ENCODE results near the gene ARID1B. TPM values are rescaled to one million over a fixed set of nuclear protein-coding genes. Genes with fewer than 3 reads are reported as not detected.

Gene ARID1B
- total RNA-seq, 5 donors from 2014 or later (not counting 1 experiment from before 2014, with no cell fraction given): 103 to 161 (median 108) TPM

DNA sequence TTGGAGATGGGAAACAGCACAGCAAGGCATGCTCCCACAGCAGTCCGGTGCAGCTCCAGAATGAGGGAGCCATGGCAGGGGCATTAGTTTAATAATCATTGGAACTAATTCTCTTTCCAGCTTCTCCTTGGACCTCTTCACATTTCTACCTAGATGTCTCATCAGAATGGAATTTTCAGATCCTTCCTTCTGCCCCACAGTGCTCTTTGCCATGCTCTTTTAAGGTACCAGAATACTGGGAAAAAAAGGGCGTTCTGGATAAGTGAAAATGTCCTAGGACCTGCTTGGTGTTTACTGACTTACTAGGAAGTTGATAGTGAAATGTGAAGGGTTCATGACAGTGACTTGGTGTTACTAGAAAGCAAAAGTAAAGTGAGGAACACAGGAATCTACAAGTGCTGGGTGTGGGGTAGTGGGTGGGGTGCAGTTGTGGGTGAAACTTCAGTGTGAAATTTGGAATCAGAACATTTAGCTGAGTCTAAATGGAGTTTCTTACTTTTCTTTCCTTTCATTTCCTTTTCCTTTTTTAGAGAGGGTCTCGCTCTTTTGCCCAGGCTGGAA, 207.1 kb downstream of the ARID1B start:
- WGBS (ENCODE audit: insufficient coverage): 86% methylated on average over 1 of the region's 3 CpGs
- peak overlapping the region in 1 of 2 donors; percentile 50 for H3K27ac Mint-ChIP-seq
- ATAC-seq (replicated peaks in 1 of 4): peak in 1 of 4 experiments; percentile 40

DNA sequence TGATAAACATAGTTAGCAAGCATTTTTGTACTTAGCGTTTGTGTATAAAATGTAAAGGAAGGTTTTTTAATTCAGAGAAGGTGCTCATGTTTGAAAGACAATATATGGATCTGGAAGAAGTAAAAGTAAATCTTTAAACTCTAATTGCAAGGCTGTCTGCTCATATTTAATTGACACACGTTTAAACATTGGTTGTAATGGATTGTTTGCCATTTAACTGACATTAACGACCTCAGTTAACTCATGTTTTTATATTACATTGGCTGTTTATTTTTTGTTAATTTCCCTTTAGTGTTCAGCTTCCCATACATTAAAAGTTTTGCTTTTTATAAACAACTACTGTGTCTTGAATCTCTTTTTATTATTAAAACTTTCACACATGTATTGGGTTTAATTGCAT, 208.1 kb downstream of the ARID1B start:
- no peaks in the 10 kb centered on the region for H3K27me3 ChIP-seq (replicated peaks in 1 of 2; ENCODE audit: control insufficient read depth in 2 of 2, extremely low read depth in 1 of 2, insufficient read depth in 2 of 2, low read length in 1 of 2)
- CTCF ChIA-PET: interaction anchor here in 1 of 2 donors (0.6 kb wide), 1 partner anchor 43 kb away, joined by 3 read pairs; no protein-coding TSS in a partner anchor
- peaks cover 19 to 43% of the 10 kb centered on the region in 2 experiments for H3K4me1 ChIP-seq (ENCODE audit: control insufficient read depth in 1 of 2, extremely low read depth in 1 of 2, insufficient read depth in 2 of 2, low read length in 2 of 2)
- peaks cover 88 to 91% (median 91%) of the 10 kb centered on the region in 3 donors for H3K4me1 Mint-ChIP-seq
- H3K27me3 Mint-ChIP-seq: no peaks in the 10 kb centered on the region
- no CpG with 5 or more reads among the region's 3 CpGs for WGBS (ENCODE audit: insufficient coverage)
- H3K9me3 Mint-ChIP-seq: no peaks in the 10 kb centered on the region
- H3K4me3 ChIP-seq (ENCODE audit: control insufficient read depth in 1 of 2, extremely low read depth in 1 of 2, low read length in 1 of 2): no peak overlapping the region
- ATAC-seq (replicated peaks in 1 of 4) (no peak), DNase-seq (no peak)
- peaks cover 3% of the 10 kb centered on the region for H3K36me3 Mint-ChIP-seq
- H3K4me3 Mint-ChIP-seq: no peak overlapping the region
- no peak overlapping the region for H3K27ac ChIP-seq (ENCODE audit: low read length)
- POLR2A ChIA-PET: no interaction called here
- no peaks in the 10 kb centered on the region for H3K36me3 ChIP-seq (ENCODE audit: control insufficient read depth in 2 of 2, extremely low read depth in 1 of 2, insufficient read depth in 1 of 2, low read length in 1 of 2)
- no peak overlapping the region for H3K27ac Mint-ChIP-seq
- H3K9me3 ChIP-seq: no peaks in the 10 kb centered on the region

More for the DNA sequence above, 207.1 kb downstream of the ARID1B start:
- Histone ChIP-seq H3K27me3 (replicated peaks in 1 of 2; ENCODE audit: control insufficient read depth in 2 of 2, extremely low read depth in 1 of 2, insufficient read depth in 2 of 2, low read length in 1 of 2) (no peaks in the 10 kb centered on the region), H3K27ac (ENCODE audit: low read length) (no peak overlapping the region), H3K4me3 (ENCODE audit: control insufficient read depth in 1 of 2, extremely low read depth in 1 of 2, low read length in 1 of 2) (no peak overlapping the region), H3K9me3 (no peaks in the 10 kb centered on the region), H3K4me1 (ENCODE audit: control insufficient read depth in 1 of 2, extremely low read depth in 1 of 2, insufficient read depth in 2 of 2, low read length in 2 of 2) (peaks cover 19 to 44% of the 10 kb centered on the region in 2 experiments), H3K36me3 (ENCODE audit: control insufficient read depth in 2 of 2, extremely low read depth in 1 of 2, insufficient read depth in 1 of 2, low read length in 1 of 2) (no peaks in the 10 kb centered on the region)
- Mint-ChIP-seq H3K27me3 (no peaks in the 10 kb centered on the region), H3K9me3 (no peaks in the 10 kb centered on the region), H3K4me1 (peaks cover 91 to 93% (median 93%) of the 10 kb centered on the region in 3 donors), H3K36me3 (peaks cover 3% of the 10 kb centered on the region), H3K4me3 (peak overlapping the region in 1 of 3 donors; percentile 18)
- ChIA-PET CTCF (no interaction called here), POLR2A (no interaction called here)
- DNase-seq: no peak

DNA sequence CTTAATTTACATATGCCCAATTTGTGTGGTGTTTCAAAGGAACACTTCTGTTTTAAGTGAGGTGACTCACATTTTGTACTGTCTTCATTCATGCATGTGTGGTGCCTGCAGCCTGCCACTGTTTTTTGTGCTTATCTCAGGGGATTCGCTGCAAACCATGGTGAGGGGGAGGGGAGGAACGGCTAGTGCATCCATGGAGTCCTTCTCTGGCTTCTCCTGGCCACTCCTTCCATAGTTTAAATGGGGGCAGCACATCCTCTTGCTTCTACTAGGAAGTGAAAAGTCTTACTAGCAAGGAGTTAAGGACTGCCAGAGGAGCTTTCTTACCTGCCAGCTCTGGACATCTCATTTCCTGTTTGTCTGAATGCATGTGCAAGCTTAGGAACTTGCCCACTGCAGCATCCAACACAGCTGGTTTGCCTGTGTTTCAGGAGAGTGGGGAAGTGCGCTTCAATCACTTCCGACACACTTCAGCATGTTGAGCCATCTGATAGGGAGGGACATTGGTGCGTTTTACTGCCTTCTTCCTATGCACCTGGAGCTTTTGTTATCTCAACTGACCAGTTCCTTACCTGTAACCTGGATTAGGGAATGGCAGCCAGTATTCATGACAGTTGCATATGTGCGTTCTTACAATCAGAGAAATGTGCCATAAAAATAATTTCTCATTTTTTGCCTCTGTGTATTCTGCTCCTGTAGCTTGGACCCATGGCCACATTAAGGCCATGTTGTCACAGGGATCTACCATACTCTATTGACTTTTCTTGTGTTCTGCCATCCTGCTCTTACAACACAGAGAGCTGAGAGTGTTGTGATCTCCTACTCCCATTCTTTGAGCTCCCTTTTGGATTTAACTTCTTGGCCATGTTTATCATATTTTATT, 211.3 kb downstream of the ARID1B start:
- ATAC-seq (replicated peaks in 1 of 4): peak in 2 of 4 experiments; percentile 49 to 74
- WGBS (ENCODE audit: insufficient coverage): 90% methylated on average over 4 of the region's 6 CpGs
- Histone ChIP-seq H3K27me3 (replicated peaks in 1 of 2; ENCODE audit: control insufficient read depth in 2 of 2, extremely low read depth in 1 of 2, insufficient read depth in 2 of 2, low read length in 1 of 2) (no peaks in the 10 kb centered on the region), H3K27ac (ENCODE audit: low read length) (no peak overlapping the region), H3K36me3 (ENCODE audit: control insufficient read depth in 2 of 2, extremely low read depth in 1 of 2, insufficient read depth in 1 of 2, low read length in 1 of 2) (no peaks in the 10 kb centered on the region), H3K9me3 (no peaks in the 10 kb centered on the region), H3K4me1 (ENCODE audit: control insufficient read depth in 1 of 2, extremely low read depth in 1 of 2, insufficient read depth in 2 of 2, low read length in 2 of 2) (peaks cover 13 to 31% of the 10 kb centered on the region in 2 experiments), H3K4me3 (ENCODE audit: control insufficient read depth in 1 of 2, extremely low read depth in 1 of 2, low read length in 1 of 2) (no peak overlapping the region)
- H3K27me3 Mint-ChIP-seq: no peaks in the 10 kb centered on the region
- POLR2A ChIA-PET: no interaction called here
- peak overlapping the region in 1 of 3 donors; percentile 12 for H3K4me3 Mint-ChIP-seq
- H3K36me3 Mint-ChIP-seq: peaks cover 3% of the 10 kb centered on the region
- no peak for DNase-seq
- H3K9me3 Mint-ChIP-seq: no peaks in the 10 kb centered on the region
- H3K4me1 Mint-ChIP-seq: peaks cover 66 to 79% (median 72%) of the 10 kb centered on the region in 3 donors
- H3K27ac Mint-ChIP-seq: peak overlapping the region; percentile 43 to 45
- CTCF ChIA-PET: interaction anchor here in 1 of 2 donors (1.0 kb wide), 1 partner anchor 56 kb away, joined by 3 read pairs; no protein-coding TSS in a partner anchor

DNA sequence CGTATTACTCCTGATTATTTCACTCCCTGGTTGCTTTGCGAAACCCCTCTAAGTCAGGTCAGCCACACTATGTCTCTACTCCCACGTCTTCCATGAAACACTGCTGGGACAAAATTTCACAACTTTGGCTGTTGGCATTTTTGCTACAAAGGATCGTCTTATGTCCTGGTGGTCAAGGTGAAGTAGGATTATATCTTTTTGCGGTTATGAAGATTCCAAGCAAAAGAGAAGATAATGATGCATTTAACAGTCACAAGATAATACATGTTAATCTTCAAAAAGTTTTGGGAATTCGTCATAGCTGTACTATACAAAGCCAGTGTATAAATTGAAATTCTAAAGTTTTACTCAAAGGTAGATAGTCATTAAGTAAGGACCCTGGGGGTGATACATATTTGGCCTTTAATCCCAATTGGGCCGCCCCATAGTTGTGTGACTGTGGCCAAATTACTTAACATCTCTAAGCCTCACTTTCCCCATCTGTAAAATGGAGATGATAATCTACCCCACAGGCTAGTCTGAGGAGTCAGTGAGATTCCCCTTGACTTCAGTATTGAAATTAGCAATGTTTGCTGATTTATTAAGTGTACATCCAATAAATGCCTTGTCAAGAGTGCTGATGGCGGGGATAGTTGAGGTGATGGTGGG, 212.1 kb downstream of the ARID1B start:
- H3K4me3 ChIP-seq (ENCODE audit: control insufficient read depth in 1 of 2, extremely low read depth in 1 of 2, low read length in 1 of 2): no peak overlapping the region
- no peak for ATAC-seq (replicated peaks in 1 of 4)
- no peak overlapping the region for H3K27ac ChIP-seq (ENCODE audit: low read length)
- H3K27me3 ChIP-seq (replicated peaks in 1 of 2; ENCODE audit: control insufficient read depth in 2 of 2, extremely low read depth in 1 of 2, insufficient read depth in 2 of 2, low read length in 1 of 2): no peaks in the 10 kb centered on the region
- H3K27me3 Mint-ChIP-seq: no peaks in the 10 kb centered on the region
- 100% methylated on average over 1 of the region's 8 CpGs for WGBS (ENCODE audit: insufficient coverage)
- peaks cover 62 to 76% (median 68%) of the 10 kb centered on the region in 3 donors for H3K4me1 Mint-ChIP-seq
- H3K4me3 Mint-ChIP-seq: no peak overlapping the region
- H3K27ac Mint-ChIP-seq: no peak overlapping the region
- peaks cover 6 to 24% of the 10 kb centered on the region in 2 experiments for H3K4me1 ChIP-seq (ENCODE audit: control insufficient read depth in 1 of 2, extremely low read depth in 1 of 2, insufficient read depth in 2 of 2, low read length in 2 of 2)
- peaks cover 3% of the 10 kb centered on the region for H3K36me3 Mint-ChIP-seq
- H3K9me3 Mint-ChIP-seq: no peaks in the 10 kb centered on the region
- no peaks in the 10 kb centered on the region for H3K36me3 ChIP-seq (ENCODE audit: control insufficient read depth in 2 of 2, extremely low read depth in 1 of 2, insufficient read depth in 1 of 2, low read length in 1 of 2)
- POLR2A ChIA-PET: no interaction called here
- no peak for DNase-seq
- CTCF ChIA-PET: interaction anchor here in 1 of 2 donors (1.0 kb wide), 1 partner anchor 56 kb away, joined by 3 read pairs; no protein-coding TSS in a partner anchor
- H3K9me3 ChIP-seq: no peaks in the 10 kb centered on the region

DNA sequence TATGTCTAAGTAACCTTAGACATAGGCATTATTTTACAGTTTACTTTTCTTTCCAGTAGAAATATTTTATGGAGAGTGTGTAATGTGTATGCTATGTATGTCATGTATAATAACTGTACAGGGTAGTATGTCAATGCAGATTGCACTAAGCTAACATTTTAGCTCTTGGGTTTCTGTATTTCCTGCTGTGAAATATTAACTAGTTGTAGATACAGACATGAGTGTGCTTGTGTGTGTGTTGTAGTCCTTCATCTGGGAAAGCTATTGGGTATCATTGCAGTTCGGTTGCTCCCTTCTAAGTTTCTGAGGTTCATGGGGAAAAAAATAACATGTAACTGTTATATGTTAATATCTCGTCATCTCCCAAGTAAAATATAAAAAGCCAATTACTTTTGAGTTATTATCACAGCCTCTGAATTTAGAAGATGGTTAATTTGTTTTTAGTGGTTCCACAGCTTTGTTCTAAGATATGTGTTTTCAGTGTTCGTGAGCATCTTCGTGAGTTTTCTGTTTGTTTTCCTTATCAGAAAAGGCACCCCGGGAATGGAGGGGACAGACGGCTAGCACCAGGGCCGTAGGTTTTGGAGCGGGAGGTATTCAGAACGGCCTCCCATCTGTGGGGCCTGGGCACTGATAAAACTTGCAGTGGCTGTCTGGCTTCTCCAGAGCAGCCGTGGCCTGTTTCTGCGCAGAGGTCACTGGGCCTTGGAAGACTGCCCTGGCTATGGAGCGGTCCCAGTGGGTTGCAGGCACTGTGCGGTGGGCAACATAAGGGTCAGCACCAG, 215.0 kb downstream of the ARID1B start:
- no peaks in the 10 kb centered on the region for H3K9me3 ChIP-seq
- H3K36me3 ChIP-seq (ENCODE audit: control insufficient read depth in 2 of 2, extremely low read depth in 1 of 2, insufficient read depth in 1 of 2, low read length in 1 of 2): no peaks in the 10 kb centered on the region
- POLR2A ChIA-PET: interaction anchor here in 1 of 2 donors (0.6 kb wide), 1 partner anchor 24 kb away, joined by 4 read pairs; no protein-coding TSS in a partner anchor
- Mint-ChIP-seq H3K27me3 (no peaks in the 10 kb centered on the region), H3K27ac (peak overlapping the region in 1 of 2 donors; percentile 21), H3K9me3 (no peaks in the 10 kb centered on the region), H3K36me3 (peaks cover 3% of the 10 kb centered on the region), H3K4me3 (no peak overlapping the region), H3K4me1 (peaks cover 47 to 62% (median 59%) of the 10 kb centered on the region in 3 donors)
- no peaks in the 10 kb centered on the region for H3K27me3 ChIP-seq (replicated peaks in 1 of 2; ENCODE audit: control insufficient read depth in 2 of 2, extremely low read depth in 1 of 2, insufficient read depth in 2 of 2, low read length in 1 of 2)
- ATAC-seq (replicated peaks in 1 of 4) (no peak), DNase-seq (no peak)
- H3K27ac ChIP-seq (ENCODE audit: low read length): no peak overlapping the region
- no peak overlapping the region for H3K4me3 ChIP-seq (ENCODE audit: control insufficient read depth in 1 of 2, extremely low read depth in 1 of 2, low read length in 1 of 2)
- H3K4me1 ChIP-seq (ENCODE audit: control insufficient read depth in 1 of 2, extremely low read depth in 1 of 2, insufficient read depth in 2 of 2, low read length in 2 of 2): peaks cover 3 to 19% of the 10 kb centered on the region in 2 experiments
- WGBS (ENCODE audit: insufficient coverage): 97% methylated on average over 11 of the region's 13 CpGs
- CTCF ChIA-PET: interaction anchor here in 1 of 2 donors (0.6 kb wide), 1 partner anchor 197 kb away, joined by 3 read pairs; no protein-coding TSS in a partner anchor

All from T-cell (primary cell).